Activated T-helper 1 cell treated with anti-CD3 and anti-CD28 coated beads, Interleukin-2, amount 50 U/mL, for 16 hours (primary cell): ENCODE measurements around the gene KCND3.
A peak's percentile ranks its signal among the peaks of the same experiment; 100 is the strongest.
"Not testable (repeated sequence)": the region's sequence is repeated elsewhere in the genome, so short reads cannot be mapped to it uniquely, and the experiment has no call there.

Experiments used
- DNase-seq, 2 donors: peaks; one replicate each; pipeline ENCODE4 v3.0.0-alpha.2; 2020; ENCODE audit warnings: low read depth in 1 of 2, low spot score in 1 of 2

Gene KCND3

GRCh38 chr1:111747947-111748346 lies 241.5 kb downstream of the KCND3 start:
- no peak for DNase-seq

DNA sequence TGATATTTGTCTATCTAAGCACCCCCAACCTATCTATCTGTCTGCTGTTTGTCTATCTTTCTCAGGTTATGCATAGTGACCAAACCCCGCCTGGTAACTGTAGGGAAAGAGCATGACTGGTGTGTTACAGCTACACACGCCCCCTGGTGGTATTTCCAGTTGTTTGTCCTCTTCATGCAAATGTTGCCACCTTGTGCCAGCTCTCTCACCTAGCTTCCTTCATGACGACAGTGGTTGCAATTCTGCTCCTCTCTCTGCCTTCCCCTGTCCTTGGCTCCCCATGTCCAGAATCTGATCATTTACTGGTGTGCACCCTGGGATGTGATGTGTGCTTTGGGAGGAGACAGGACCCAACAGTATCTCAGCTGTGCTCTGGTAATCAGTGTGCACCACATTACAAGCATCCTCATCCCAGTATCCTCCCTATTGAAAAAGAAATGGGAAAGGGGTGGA lies 242.2 kb downstream of the KCND3 start:
- peak in 1 of 2 donors; percentile 39 for DNase-seq

DNA sequence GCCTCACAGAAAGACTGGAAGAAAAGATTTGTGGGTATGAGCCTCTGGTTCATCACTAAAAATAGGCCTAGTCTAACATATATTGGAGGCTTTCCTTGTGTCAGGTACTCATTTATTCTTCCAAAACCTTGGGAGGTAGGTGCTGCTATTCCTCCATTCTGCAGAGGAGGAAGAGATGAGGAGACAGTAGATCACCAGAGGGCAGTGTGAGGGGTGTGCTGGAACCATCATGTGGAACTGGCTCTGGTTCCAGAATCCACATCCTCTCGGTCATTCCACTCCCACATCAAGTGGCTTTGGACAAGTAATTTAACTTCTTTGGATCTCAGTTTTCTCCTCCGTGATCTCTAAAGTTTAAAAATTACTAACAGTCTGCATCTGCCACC lies 242.9 kb downstream of the KCND3 start:
- no peak for DNase-seq

GRCh38 chr1:111745675-111746613 lies 243.5 kb downstream of the KCND3 start:
- no peak for DNase-seq

GRCh38 chr1:111743679-111744101 lies 245.8 kb downstream of the KCND3 start:
- DNase-seq: no peak

- no peak for DNase-seq
These were observed 246.4 kb downstream of the KCND3 start for GRCh38 chr1:111742938-111743549.

- not testable (repeated sequence) for DNase-seq
These were observed 247.2 kb downstream of the KCND3 start for GRCh38 chr1:111742292-111742691.

DNA sequence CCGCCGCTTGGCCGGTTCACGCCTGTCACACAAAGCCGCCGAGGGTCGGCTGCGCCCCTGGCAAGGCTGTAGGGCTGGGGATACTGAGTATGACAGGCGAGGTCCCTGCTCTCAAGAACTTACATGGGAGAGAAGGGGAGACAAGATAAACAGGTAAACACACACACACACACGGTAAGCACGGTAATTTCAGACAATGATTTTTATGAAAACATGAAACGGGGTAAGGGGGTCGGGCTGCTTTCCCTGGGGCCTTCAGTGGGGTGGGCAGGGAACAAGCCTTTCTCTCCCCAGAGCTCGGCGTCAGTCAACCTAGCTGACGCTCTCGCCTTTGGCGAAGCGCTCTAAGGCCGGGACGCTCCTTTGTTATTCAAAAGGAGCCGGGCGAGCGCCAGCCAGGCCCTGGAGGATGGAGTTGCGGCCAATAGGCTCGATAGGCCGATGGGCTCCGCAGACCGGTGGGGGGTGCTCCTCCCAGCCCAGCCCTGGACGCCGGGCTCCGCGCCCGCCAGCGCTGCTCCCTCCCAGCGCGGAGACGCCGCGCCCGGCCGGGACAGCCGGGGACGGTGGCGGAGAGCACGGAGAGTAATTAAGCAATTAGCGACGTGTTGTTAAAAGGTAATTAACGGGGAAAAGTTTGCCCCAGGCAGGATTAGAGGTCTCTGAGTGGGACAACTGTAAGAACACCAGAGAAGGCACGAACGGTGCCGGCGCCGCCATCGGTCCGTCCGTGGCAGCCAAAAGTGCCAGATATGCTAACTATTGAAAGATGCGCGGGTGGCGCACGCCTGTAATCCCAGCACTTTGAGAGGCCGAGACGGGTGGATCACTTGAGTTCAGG lies 249.3 kb downstream of the KCND3 start:
- DNase-seq: no peak

GRCh38 chr1:111739194-111739924 lies 250.1 kb downstream of the KCND3 start, which contains the start of gene INKA2:
INKA2 (minus strand) TSS chr1:111739395; CDS start chr1:111739242, 153 bp downstream.
- peak; percentile 34 to 51 for DNase-seq

DNA sequence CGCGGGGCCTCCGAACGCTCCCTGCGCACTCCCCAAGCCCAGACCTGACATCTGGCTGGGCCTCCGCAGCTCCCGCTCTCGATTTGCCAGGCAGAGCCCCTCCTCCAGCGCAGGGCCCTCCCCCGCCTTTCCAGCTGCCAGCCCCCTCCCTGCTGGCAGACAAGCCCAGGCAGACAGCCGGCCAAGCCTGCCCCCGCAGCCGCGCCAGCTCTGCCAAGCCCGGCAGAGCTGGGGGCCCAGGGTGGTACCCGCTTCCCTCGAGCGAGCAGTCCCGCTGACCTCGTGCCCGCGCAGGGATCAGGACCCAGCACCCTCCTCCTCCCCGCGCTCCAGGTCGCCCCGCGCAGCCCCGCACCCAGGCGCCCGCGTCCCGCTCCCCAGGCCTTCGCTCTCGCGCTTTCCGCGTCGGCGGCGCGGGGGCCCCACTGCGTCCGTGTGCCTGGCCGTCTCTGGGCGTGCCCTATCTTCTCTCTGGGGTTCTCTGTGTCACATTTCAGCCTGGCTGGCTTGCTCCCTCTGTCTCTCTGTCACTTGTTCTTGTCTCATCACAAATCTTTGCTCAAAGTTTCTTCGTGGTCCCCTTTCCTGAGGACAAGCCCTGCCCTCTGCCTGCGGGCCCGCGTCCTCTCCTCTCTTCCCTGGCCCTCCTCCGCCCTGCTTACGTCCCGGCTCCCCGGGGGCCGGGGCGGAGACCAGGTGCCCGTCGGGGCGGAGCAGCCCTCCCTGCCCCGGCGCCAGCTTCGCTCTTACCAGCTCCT lies 250.9 kb downstream of the KCND3 start:
- DNase-seq: no peak

- no peak for DNase-seq
These were observed 251.4 kb downstream of the KCND3 start for GRCh38 chr1:111738133-111738435.

- no peak for DNase-seq
These were observed 252.0 kb downstream of the KCND3 start for GRCh38 chr1:111737216-111738132.

- no peak for DNase-seq
These were observed 252.8 kb downstream of the KCND3 start for GRCh38 chr1:111736548-111737215.

GRCh38 chr1:111735858-111736544 lies 253.5 kb downstream of the KCND3 start:
- no peak for DNase-seq

GRCh38 chr1:111735321-111735720 lies 254.1 kb downstream of the KCND3 start:
- DNase-seq: no peak

GRCh38 chr1:111734856-111735255 lies 254.6 kb downstream of the KCND3 start:
- no peak for DNase-seq

- no peak for DNase-seq
These were observed 255.0 kb downstream of the KCND3 start for GRCh38 chr1:111734426-111734825.

DNA sequence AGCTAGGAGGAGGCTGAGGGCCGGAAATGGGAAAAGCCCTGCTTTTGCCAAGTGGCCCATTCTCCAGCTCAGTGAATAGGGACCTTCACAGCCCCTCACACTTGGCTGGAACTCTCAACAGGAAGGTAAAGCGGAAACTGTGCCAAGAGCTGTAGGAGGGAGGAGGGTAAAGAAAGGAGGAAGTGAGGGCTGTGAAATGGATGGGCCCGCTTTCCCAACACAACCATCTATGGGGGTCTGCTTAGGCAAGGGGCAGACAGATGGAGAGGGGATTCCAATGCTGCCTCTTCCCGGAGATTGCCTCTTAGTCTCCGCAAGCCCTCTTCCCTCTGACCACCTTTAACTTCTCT lies 255.5 kb downstream of the KCND3 start:
- no peak for DNase-seq
